ENCODE measurements around the gene SLC5A8.
"Not testable (repeated sequence)": the region's sequence is repeated elsewhere in the genome, so short reads cannot be mapped to it uniquely, and the experiment has no call there.

SLC5A8 gene

GRCh38 chr12:101166866-101167265 is 43.2 kb downstream of the SLC5A8 start:
- DNase-seq, result no peak

GRCh38 chr12:101165319-101165718 is 44.7 kb downstream of the SLC5A8 start:
- no peak for DNase-seq

DNA sequence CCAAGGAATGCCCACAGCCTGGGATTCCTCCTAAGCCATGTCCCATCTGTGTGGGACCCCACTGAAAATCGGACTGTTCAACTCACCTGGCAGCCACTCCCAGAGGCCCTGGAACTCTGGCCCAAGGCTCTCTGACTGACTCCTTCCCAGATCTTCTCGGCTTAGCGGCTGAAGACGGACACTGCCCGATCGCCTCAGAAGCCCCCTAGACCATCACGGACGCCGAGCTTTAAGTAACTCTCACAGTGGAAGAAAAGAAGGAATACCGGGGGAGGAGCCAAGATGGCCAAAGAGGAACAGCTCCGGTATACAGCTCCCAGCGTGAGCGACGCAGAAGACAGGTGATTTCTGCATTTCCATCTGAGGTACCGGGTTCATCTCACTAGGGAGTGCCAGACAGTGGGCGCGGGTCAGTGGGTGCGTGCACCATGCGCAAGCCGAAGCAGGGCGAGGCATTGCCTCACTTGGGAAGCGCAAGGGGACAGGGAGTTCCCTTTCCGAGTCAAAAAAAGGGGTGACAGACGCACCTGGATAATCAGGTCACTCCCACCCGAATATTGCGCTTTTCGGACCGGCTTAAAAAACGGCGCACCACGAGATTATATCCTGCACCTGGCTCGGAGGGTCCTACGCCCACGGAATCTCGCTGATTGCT is 64.1 kb downstream of the SLC5A8 start:
- not testable (repeated sequence) for DNase-seq

DNA sequence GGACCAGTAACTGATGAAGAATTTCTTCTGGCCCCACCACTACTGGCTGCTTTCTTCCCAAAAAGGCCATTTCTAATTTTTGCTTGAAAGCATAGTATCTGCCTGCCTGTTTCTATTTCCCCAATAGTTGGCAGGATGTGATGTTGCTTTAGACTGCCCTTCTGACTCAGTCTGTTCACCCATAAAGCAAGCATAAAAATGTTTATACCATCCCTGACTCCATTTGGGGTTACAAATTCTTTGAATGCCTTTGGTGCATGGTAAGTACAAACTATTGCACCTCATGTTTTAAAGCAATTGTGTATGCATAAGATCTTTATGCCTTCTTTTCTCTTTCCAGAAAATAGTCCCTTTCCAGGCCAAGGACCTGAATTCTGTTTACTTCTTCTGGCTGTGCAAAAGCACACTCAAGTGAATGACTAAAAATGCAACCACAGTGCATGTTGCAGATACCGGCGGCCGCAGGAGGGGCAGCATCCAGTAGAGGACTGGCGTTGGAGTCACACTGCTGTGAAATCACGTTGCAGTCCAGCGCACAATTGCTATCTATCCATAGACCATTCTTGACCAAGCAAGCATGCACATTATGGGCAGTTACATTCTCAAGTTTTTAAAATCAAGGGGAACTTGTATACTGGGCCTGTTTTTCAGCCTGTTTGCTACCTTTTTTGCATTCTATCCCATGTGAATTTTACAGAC is 82.4 kb downstream of the SLC5A8 start:
- no peak for DNase-seq

DNA sequence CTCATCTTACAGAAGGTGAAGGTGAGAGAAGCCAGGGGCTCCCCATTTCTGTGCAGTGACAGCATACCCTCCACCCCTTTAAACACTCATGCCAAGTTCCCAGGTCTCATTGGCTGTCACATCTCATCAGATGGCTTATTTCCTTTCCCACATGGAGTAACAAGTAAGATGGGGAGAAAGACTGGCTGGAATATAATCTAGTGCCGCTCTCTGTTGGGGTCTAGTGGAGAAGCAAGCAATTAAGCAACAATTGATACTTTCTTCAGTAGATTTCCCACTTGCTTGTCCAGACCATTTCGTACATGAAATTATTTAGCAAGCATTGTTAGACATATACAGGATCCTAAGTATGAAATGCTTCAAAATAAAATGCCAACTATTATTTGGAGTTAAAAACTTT is 92.2 kb downstream of the SLC5A8 start:
- no peak for DNase-seq

DNA sequence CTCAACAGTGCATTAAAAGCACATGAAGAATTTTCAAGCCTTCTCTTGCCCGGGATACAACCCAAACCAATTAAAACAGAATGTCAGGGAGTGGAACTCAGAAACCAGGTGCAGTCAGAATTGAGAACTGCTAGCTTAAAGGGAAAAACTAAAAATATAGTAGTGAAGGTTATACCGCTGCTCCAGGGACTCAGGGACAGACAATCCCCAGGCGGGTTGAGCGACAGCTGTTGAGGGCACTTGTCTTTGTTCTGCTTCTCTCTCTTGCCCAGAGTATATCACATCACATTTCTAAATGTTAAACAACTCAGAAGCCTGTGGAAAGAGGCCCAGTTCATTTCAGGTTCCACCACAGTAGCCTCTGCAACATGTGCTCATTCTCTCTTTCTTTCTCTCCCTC is 93.1 kb downstream of the SLC5A8 start:
- DNase-seq, result no peak

DNA sequence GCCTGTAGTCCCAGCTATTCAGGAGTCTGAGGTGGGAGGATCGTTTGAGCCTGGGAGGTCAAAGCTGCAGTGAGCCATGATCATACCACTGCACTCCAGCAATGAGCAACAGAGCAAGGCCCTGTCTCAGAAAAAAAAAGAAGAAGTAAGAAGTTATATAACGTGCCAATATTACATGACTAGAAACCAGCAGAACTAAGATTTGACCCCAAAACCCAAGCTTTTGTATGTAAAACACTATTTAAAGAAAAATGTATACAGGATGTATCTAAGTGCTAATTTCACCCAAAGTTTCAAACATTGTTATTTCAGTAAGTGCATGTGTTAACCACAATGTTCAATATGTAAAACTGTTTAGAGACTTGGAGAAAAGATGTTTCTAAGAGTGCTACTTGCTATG is 94.7 kb downstream of the SLC5A8 start:
- no peak for DNase-seq

DNA sequence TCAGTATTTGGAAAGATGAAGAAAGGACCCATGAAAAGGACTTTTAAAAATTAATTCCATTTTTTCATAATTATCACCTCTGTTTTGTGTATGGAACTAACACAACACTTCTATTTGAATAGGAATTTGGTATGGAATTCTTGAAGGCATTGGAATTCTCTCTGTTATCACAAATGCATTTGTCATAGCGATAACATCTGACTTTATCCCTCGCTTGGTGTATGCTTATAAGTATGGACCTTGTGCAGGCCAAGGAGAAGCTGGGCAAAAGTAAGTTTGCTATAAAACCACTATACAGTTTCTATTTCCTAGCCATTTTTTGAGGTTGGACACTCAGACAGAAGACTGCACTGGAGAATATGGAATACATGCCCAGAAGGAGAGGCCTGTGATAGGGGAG is 98.6 kb downstream of the SLC5A8 start:
- no peak for DNase-seq

- DNase-seq, result no peak
These were observed 99.2 kb downstream of the SLC5A8 start for GRCh38 chr12:101110866-101111265.

GRCh38 chr12:101108130-101108529 is 101.9 kb downstream of the SLC5A8 start:
- no peak for DNase-seq

DNA sequence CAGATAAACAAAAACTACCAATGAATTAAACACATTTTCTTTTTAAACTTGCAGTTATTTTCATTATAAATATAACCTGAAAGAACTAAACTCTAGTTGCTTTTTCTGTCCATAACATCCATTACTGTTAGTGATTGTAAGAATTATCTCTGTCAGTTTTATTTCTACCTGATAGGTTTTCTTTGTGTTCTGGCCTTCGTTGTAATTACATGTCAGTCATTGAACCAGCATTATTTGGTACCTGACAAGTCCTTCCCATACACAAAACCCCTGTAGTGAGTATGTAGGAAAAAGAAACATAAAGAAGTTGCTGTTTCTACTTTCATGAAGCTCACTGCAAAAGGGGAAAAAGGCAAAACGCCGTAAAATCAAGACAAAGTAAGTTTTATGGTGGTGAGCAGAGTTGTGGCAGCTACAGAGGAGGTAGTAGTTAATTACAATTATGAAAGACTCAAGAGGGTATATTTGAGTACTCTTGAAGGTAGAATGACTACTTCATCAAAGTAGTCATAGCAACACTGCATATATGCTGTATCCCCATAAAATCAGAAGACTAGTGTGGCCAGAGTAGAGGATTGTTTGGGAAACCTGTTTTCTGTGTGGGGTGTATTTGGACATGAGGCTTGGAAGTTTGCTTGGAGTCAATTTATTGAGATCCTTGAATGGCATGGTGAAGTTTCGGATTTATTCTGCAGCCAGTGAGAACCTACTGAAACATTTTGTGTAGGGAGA is 102.8 kb downstream of the SLC5A8 start:
- no peak for DNase-seq

Data from activated CD4-positive, alpha-beta T cell treated with anti-CD3 and anti-CD28 coated beads for 4 hours (primary cell).